Osteocyte (in vitro differentiated cells): ENCODE measurements around the gene ATP5ME. TPM values are rescaled to one million over a fixed set of nuclear protein-coding genes. Genes with fewer than 3 reads are reported as not detected.
"Not testable (repeated sequence)": the region's sequence is repeated elsewhere in the genome, so short reads cannot be mapped to it uniquely, and the experiment has no call there.

Source experiments
- DNase-seq: peaks from one replicate; pipeline ENCODE4 v3.0.0; 2021; ENCODE audit warnings: mixed read lengths; ENCODE audit not compliant: unreplicated experiment; ENCODE audit errors: extremely low spot score
- H3K27ac Mint-ChIP-seq: one replicate; pipeline ENCODE4 v1.8.0; 2021; ENCODE audit warnings: mild to moderate bottlenecking, mixed read lengths; ENCODE audit not compliant: unreplicated experiment
- H3K27me3 Mint-ChIP-seq: one replicate; pipeline ENCODE4 v1.8.0; 2021; ENCODE audit warnings: mixed read lengths; ENCODE audit not compliant: unreplicated experiment
- H3K36me3 Mint-ChIP-seq: one replicate; pipeline ENCODE4 v1.8.0; 2021; ENCODE audit warnings: mixed read lengths; ENCODE audit not compliant: unreplicated experiment
- H3K4me1 Mint-ChIP-seq: one replicate; pipeline ENCODE4 v1.8.0; 2021; ENCODE audit warnings: mixed read lengths; ENCODE audit not compliant: unreplicated experiment
- H3K4me3 Mint-ChIP-seq: one replicate; pipeline ENCODE4 v1.8.0; 2021; ENCODE audit warnings: mild to moderate bottlenecking, moderate library complexity, mixed read lengths; ENCODE audit not compliant: unreplicated experiment
- H3K9me3 Mint-ChIP-seq: one replicate; pipeline ENCODE4 v1.8.0; 2021; ENCODE audit warnings: mixed read lengths; ENCODE audit not compliant: unreplicated experiment
- total RNA-seq: library from RNA; stranded (reverse); gene quantifications from 2 replicates; pipeline ENCODE4 v1.2.1, GENCODE V29; 2021
- TF ChIP-seq, protein P1 (sequence below): fragments of 200-600 bp; sonication (generic); IDR thresholded peaks from 2 replicates; pipeline ENCODE4 v1.5.0; 2021; ENCODE audit warnings: antibody characterized with exemption, mild to moderate bottlenecking, moderate library complexity

The ATP5ME gene
- total RNA-seq, 1 donor from 2014 or later = 271 TPM

DNA sequence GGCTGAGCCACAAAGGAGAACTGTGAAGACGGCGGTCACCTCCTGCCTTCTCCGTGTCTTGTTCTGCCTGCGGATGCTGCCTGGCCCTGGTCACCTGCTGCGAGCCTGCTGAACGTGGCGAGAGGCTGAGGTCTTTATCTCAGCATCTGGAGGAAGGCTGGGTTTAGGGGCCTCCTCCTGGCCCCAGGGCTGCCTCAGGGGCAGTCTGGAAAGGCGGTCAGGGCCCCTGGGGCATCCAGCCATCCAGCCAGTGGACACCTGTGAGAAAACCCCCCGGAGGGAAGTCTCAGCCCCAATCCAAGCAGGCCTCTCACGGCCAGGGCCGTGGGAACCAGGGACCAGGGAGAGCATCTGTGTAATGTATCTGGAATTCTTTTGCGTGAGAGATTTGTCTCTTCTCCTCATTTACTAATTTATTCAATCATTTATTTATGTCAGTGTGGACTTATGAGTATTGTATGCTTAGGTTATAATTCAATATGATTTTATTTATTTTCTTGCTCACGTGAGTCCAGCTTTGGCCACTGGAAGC lies 37.4 kb downstream of the ATP5ME start:
- DNase-seq = no peak
- TF ChIP-seq, protein P1, sequence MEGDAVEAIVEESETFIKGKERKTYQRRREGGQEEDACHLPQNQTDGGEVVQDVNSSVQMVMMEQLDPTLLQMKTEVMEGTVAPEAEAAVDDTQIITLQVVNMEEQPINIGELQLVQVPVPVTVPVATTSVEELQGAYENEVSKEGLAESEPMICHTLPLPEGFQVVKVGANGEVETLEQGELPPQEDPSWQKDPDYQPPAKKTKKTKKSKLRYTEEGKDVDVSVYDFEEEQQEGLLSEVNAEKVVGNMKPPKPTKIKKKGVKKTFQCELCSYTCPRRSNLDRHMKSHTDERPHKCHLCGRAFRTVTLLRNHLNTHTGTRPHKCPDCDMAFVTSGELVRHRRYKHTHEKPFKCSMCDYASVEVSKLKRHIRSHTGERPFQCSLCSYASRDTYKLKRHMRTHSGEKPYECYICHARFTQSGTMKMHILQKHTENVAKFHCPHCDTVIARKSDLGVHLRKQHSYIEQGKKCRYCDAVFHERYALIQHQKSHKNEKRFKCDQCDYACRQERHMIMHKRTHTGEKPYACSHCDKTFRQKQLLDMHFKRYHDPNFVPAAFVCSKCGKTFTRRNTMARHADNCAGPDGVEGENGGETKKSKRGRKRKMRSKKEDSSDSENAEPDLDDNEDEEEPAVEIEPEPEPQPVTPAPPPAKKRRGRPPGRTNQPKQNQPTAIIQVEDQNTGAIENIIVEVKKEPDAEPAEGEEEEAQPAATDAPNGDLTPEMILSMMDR = no peak
- Mint-ChIP-seq H3K27me3 (peaks cover 10% of the 10 kb centered on the region), H3K4me3 (no peak overlapping the region), H3K9me3 (peaks cover 8% of the 10 kb centered on the region), H3K27ac (no peak overlapping the region), H3K36me3 (no peaks in the 10 kb centered on the region), H3K4me1 (no peaks in the 10 kb centered on the region)

DNA sequence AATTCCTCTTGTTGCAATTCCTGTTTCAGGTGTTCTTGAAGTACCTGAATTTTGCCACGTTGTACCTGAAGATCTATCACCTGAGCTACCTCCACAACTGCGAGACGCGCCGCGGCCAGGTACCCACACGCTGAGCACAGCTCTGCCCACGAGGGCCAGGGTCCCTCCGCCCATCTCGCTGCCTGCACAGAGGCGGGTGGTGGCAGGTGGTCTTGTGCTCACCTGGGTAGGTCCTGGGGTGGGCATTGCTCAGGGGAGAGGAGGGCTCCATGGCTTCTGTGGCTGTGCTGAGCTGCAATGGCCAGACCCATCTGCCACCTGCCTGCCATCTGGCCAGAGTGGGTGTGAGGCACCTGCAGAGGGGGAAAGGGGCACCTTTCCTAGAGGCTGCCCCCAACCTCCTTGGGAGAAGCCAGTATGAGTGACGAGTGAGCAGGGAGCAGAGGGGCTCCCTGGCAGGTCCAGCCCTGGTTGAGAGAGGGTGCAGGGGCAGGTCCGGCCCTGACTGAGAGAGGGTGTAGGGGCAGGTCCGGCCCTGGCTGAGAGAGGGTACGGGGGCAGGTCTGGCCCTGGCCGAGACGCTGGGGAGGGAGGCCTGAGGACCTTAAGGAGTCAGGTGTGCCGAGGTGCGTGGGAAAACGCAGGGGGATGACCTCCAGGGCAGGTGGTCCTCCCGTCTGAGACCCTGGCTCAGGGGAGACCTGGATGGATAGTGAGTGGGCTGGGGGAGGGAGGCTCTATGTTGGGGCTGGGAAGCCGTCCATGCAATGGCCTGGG lies 38.0 kb downstream of the ATP5ME start:
- TF ChIP-seq, protein P1 = no peak
- Mint-ChIP-seq H3K27ac (no peak overlapping the region), H3K4me1 (no peaks in the 10 kb centered on the region), H3K9me3 (peaks cover 5% of the 10 kb centered on the region), H3K36me3 (no peaks in the 10 kb centered on the region), H3K4me3 (no peak overlapping the region), H3K27me3 (peaks cover 10% of the 10 kb centered on the region)
- DNase-seq = no peak

DNA sequence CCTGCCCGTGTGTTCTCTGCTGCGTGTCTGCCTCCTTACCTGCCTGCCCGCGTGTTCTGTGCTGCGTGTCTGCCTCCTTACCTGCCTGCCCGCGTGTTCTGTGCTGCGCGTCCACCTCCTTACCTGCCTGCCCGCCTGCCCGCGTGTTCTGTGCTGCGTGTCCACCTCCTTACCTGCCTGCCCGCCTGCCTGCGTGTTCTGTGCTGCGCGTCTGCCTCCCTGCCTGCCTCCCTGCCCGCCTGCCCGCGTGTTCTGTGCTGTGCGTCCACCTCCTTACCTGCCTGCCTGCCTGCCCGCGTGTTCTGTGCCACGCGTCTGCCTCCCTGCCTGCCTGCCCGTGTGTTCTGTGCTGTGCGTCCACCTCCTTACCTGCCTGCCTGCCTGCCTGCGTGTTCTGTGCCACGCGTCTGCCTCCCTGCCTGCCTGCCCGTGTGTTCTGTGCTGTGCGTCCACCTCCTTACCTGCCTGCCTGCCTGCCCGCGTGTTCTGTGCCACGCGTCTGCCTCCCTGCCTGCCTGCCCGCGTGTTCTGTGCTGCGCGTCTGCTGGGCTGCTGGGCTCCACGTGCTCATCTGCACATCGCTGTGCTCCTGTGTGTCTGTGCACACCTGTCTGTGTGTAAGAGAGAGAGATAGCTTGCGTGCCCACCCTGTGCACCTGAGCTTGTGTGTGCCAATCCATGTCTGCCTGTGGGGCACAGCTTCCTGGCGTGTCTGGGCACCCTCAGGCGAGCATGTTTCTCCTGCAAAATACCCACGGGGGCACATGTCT lies 38.8 kb downstream of the ATP5ME start:
- H3K27ac Mint-ChIP-seq, H3K9me3 Mint-ChIP-seq, H3K4me1 Mint-ChIP-seq, H3K36me3 Mint-ChIP-seq, H3K4me3 Mint-ChIP-seq, H3K27me3 Mint-ChIP-seq, DNase-seq: not testable (repeated sequence)

DNA sequence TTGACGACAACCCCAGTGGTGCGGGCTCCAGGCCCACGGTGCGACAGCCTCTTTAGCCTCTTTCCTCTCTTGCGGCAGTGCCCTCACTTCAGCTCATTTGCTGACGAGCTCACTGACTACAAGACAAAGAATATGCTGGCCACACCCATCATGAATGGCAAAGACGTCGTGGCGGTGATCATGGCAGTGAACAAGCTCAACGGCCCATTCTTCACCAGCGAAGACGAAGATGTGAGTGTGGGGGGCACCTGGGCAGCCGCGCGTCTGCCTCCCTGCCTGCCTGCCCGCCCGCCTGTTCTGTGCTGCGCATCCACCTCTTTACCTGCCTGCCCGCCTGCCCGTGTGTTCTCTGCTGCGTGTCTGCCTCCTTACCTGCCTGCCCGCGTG lies 39.5 kb downstream of the ATP5ME start:
- no peak for DNase-seq
- H3K9me3 Mint-ChIP-seq = no peaks in the 10 kb centered on the region
- H3K4me1 Mint-ChIP-seq = no peaks in the 10 kb centered on the region
- TF ChIP-seq, protein P1 = no peak
- peaks cover 10% of the 10 kb centered on the region for H3K27me3 Mint-ChIP-seq
- H3K4me3 Mint-ChIP-seq = no peak overlapping the region
- no peaks in the 10 kb centered on the region for H3K36me3 Mint-ChIP-seq
- no peak overlapping the region for H3K27ac Mint-ChIP-seq

DNA sequence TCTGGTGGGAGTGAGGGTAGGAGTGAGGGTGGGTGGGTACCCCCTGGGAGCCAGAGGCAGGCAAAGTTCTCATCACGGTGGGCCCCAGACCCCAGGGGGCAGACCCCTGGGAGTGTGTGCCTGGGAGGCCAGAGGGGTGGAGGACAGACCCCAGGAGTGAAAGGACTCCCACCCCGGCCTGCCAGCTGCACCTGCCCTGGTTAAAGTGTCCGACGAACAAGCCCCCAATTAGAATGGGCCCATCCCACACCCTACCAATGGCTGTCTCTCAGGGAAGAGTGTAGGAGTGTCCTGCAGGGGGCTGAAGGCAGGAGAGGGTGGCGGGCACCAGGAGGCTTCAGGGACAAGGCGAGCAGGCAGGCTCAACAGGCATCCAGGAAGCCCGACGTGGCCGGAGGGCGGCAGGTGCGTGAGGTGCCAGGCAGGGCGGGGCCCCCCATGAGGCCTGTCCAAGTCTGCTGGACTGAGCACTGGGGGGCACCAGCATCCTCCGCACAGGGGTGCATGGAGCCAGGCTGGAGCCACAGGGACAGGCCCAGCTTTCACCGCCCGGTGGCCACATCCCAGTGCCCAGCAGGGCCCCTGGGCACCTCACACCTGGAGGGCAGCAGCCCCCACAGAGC lies 40.0 kb downstream of the ATP5ME start:
- Mint-ChIP-seq H3K27ac (no peak overlapping the region), H3K9me3 (no peaks in the 10 kb centered on the region), H3K36me3 (no peaks in the 10 kb centered on the region), H3K4me3 (no peak overlapping the region), H3K4me1 (no peaks in the 10 kb centered on the region), H3K27me3 (peaks cover 10% of the 10 kb centered on the region)
- DNase-seq = no peak
- TF ChIP-seq, protein P1 = no peak
